GM12878 (cell line): Measurements from ENCODE around the gene KRTAP4-5. TPM values are rescaled to one million over a fixed set of nuclear protein-coding genes. Genes with fewer than 3 reads are reported as not detected.

Experiments used
- ATAC-seq: fragments of 200-7000 bp; cut with Tn5 transposase; 3 replicates; pipeline ENCODE4 v1.9.1; 2020; ENCODE audit warnings: mild to moderate bottlenecking, moderate library complexity
- BruUV-seq: library from RNA; stranded (reverse); fragments of 400-500 nt; replicated peaks from 2 replicates; lab custom pipeline; 2021; lab: Mats Ljungman, UMichigan
- CTCF ChIA-PET: fragments of 300-600 bp; sonication (Branson Sonifier 250); formaldehyde crosslinking; extraction: SDS; loops from one replicate; lab custom pipeline; 2021; ENCODE audit warnings: inconsistent platforms; lab: Yijun Ruan, JAX
- POLR2A ChIA-PET: fragments of 350-600 bp; formaldehyde crosslinking; extraction: SDS; loops from one replicate; lab custom pipeline; 2021; ENCODE audit warnings: inconsistent platforms; lab: Charles Lee
- RAD21 ChIA-PET: fragments of 300-600 bp; sonication (Branson Sonifier 250); formaldehyde crosslinking; loops from one replicate; lab custom pipeline; 2023; ENCODE audit warnings: antibody characterized with exemption; ENCODE audit not compliant: unreplicated experiment; lab: Charles Lee
- SMC1A ChIA-PET: fragments of 300-600 bp; sonication (Branson Sonifier 250); formaldehyde crosslinking; loops from one replicate; lab custom pipeline; 2023; ENCODE audit not compliant: unreplicated experiment, uncharacterized antibody; lab: Charles Lee
- DNase-seq: peaks from one replicate; pipeline ENCODE4 v3.0.0-alpha.2; 2011; ENCODE audit warnings: low read depth, low spot score
- FAIRE-seq: peaks from 3 replicates; lab custom pipeline; 2011; peaks lifted over from hg19 to GRCh38; lab: Jason Lieb, UNC
- H2AFZ ChIP-seq: 2 replicates; pipeline ENCODE4 v1.6.0; 2011; ENCODE audit warnings: low read depth, low read length, control low read depth; ENCODE audit not compliant: control insufficient read depth
- H3K27ac ChIP-seq: 2 replicates; pipeline ENCODE4 v1.5.1; 2011; ENCODE audit warnings: control low read depth; ENCODE audit not compliant: control insufficient read depth, insufficient read depth
- H3K27me3 ChIP-seq, 2 experiments: replicated peaks in 1 of 2; 2 replicates each; pipeline versions ENCODE4 v1.6.0 to v1.6.1; 2011; ENCODE audit warnings: low read length in 1 of 2; ENCODE audit not compliant: control insufficient read depth in 2 of 2, insufficient read depth in 2 of 2
- H3K36me3 ChIP-seq, 2 experiments: 2 replicates each; pipeline ENCODE4 v1.5.1; 2011; ENCODE audit warnings: low read length in 1 of 2; ENCODE audit not compliant: control insufficient read depth in 2 of 2, insufficient read depth in 2 of 2
- H3K4me1 ChIP-seq: 2 replicates; pipeline ENCODE4 v1.6.1; 2011; ENCODE audit warnings: mild to moderate bottlenecking, low read length, moderate library complexity, mixed read lengths; ENCODE audit not compliant: control insufficient read depth, insufficient read depth
- H3K4me2 ChIP-seq: 2 replicates; pipeline ENCODE4 v1.6.0; 2011; ENCODE audit warnings: control low read depth; ENCODE audit not compliant: control insufficient read depth, insufficient read depth
- H3K4me3 ChIP-seq: fragments of 200-600 bp; sonication (generic); 2 replicates; pipeline ENCODE4 v1.5.1; 2016
- H3K79me2 ChIP-seq: 2 replicates; pipeline ENCODE4 v1.6.0; 2011; ENCODE audit warnings: low read length; ENCODE audit not compliant: control insufficient read depth, insufficient read depth
- H3K9ac ChIP-seq: 2 replicates; pipeline ENCODE4 v1.8.0; 2011; ENCODE audit warnings: low read length, control low read depth, mixed read lengths; ENCODE audit not compliant: control insufficient read depth, insufficient read depth
- H3K9me3 ChIP-seq: replicated peaks from 3 replicates; pipeline ENCODE4 v1.5.1; 2011; ENCODE audit warnings: mild to moderate bottlenecking, low read length; ENCODE audit not compliant: control insufficient read depth, insufficient read depth
- H4K20me1 ChIP-seq: 2 replicates; pipeline ENCODE4 v1.6.0; 2011; ENCODE audit not compliant: control insufficient read depth, insufficient read depth
- ATF7 ChIP-seq: fragments of 450-650 bp; IDR thresholded peaks from 2 replicates; pipeline ENCODE4 v1.6.1; 2016; ENCODE audit warnings: low read depth, mild to moderate bottlenecking
- CEBPB ChIP-seq, 2 experiments: fragments of 150-350 bp in 1 of 2; IDR thresholded peaks; 2 replicates each; pipeline ENCODE4 v1.6.1; 2012 to 2014; ENCODE audit warnings: low read depth in 2 of 2, low read length in 2 of 2, borderline replicate concordance in 1 of 2, inconsistent platforms in 1 of 2
- CREB1 ChIP-seq: IDR thresholded peaks from 2 replicates; pipeline ENCODE4 v1.6.1; 2012; ENCODE audit warnings: low read depth, mild to moderate bottlenecking, inconsistent platforms
- HDAC2 ChIP-seq: fragments of 200-600 bp; sonication (generic); IDR thresholded peaks from 2 replicates; pipeline ENCODE4 v1.6.1; 2017
- HDGF ChIP-seq: fragments of 450-650 bp; IDR thresholded peaks from 2 replicates; pipeline ENCODE4 v1.6.1; 2016; ENCODE audit warnings: antibody characterized with exemption
- KDM1A ChIP-seq: fragments of 200-600 bp; sonication (generic); IDR thresholded peaks from 2 replicates; pipeline ENCODE4 v1.6.1; 2016; ENCODE audit warnings: borderline replicate concordance
- MTA3 ChIP-seq: IDR thresholded peaks from 2 replicates; pipeline ENCODE4 v1.6.1; 2012; ENCODE audit warnings: low read length, inconsistent platforms, borderline replicate concordance
- RCOR1 ChIP-seq: conservative IDR thresholded peaks from 2 replicates; pipeline ENCODE4 v1.6.1; 2012; ENCODE audit warnings: low read depth, low read length, improper control_type of control experiment
- TCF3 ChIP-seq: IDR thresholded peaks from 2 replicates; pipeline ENCODE4 v1.6.1; 2012; ENCODE audit warnings: low read depth, mild to moderate bottlenecking, low read length, borderline replicate concordance; ENCODE audit not compliant: insufficient read depth
- ZBED1 ChIP-seq: IDR thresholded peaks from 2 replicates; pipeline ENCODE4 v1.6.1; 2016; ENCODE audit warnings: borderline replicate concordance
- WGBS: methylation state at CpG from one replicate; pipeline ENCODE4 v1.1.6; 2016; ENCODE audit warnings: low lambda C conversion rate; ENCODE audit not compliant: insufficient replicate concordance, insufficient coverage; ENCODE audit errors: missing lambda C conversion rate; 5-methylcytosine and 5-hydroxymethylcytosine counted together
- in situ Hi-C: fragments of 300-500 bp; cut with MboI; formaldehyde crosslinking; loops from 9 replicates; pipeline ENCODE4 v1.14.3; 2018; ENCODE audit warnings: mixed read lengths
- intact Hi-C: fragments of 100-400 bp; cut with micrococcal nuclease; formaldehyde crosslinking; loops from one replicate; pipeline ENCODE4 v1.14.2; 2022; ENCODE audit not compliant: unreplicated experiment
- polyA plus RNA-seq, 11 experiments: library from polyadenylated mRNA; depleted of rRNA in 4 of 11; unstranded in 6 of 11; stranded (reverse) in 5 of 11; fragments of >200 nt; fragmentation: Nextera tagmentation in 4 of 11; fragmentation: Illumina TruSeq in 1 of 11; extraction: Ambion mirVana in 4 of 11; extraction: Trizol in 1 of 11; gene quantifications; 1 replicate in 1 of 11; 2 replicates in 10 of 11; pipeline versions ENCODE4 v1.2.1 to v1.2.3, GENCODE V29; 2011 to 2016; ENCODE audit warnings: inconsistent platforms in 2 of 11, missing spikeins in 2 of 11, low read depth in 1 of 11
- total RNA-seq, 4 experiments: library from RNA; depleted of rRNA in 3 of 4; stranded (reverse); fragments of >200 nt in 3 of 4; fragmentation: Illumina TruSeq in 1 of 4; extraction: Trizol in 1 of 4; gene quantifications; 2 replicates each; pipeline versions ENCODE4 v1.2.1 to v1.2.3, GENCODE V29; 2013 to 2021
- TF ChIP-seq, protein P1 (sequence below): IDR thresholded peaks from 2 replicates; pipeline ENCODE4 v1.6.1; 2012; ENCODE audit warnings: low read depth, low read length, improper control_type of control experiment
- TF ChIP-seq, protein P2 (sequence below): fragments of 450-650 bp; IDR thresholded peaks from 2 replicates; pipeline ENCODE4 v1.6.1; 2017; ENCODE audit warnings: mild to moderate bottlenecking
- TF ChIP-seq, protein P3 (sequence below): fragments of 450-650 bp; IDR thresholded peaks from 2 replicates; pipeline ENCODE4 v1.6.1; 2017; ENCODE audit warnings: low read depth, mild to moderate bottlenecking, moderate library complexity
- TF ChIP-seq, protein P4 (sequence below), 3 experiments: IDR thresholded peaks in 2 of 3; conservative IDR thresholded peaks in 1 of 3; 2 replicates each; pipeline ENCODE4 v1.5.1; 2011; ENCODE audit warnings: low read depth in 3 of 3, low read length in 3 of 3, mild to moderate bottlenecking in 3 of 3, control low read depth in 2 of 3, moderate library complexity in 2 of 3, inconsistent platforms in 1 of 3, mixed read lengths in 1 of 3; ENCODE audit not compliant: control insufficient read depth in 2 of 3, insufficient read depth in 1 of 3; ENCODE audit errors: extremely low read depth in 1 of 3
- TF ChIP-seq, protein P5 (sequence below): fragments of 450-650 bp; formaldehyde crosslinking; IDR thresholded peaks from 2 replicates; pipeline ENCODE4 v1.4.0; 2020; ENCODE audit warnings: mild to moderate bottlenecking, moderate library complexity

The KRTAP4-5 gene
- total and polyA plus RNA-seq, 10 of the 15 experiments (the other 5 are each of a cell fraction or from before 2014, with no cell fraction given), result not detected

DNA sequence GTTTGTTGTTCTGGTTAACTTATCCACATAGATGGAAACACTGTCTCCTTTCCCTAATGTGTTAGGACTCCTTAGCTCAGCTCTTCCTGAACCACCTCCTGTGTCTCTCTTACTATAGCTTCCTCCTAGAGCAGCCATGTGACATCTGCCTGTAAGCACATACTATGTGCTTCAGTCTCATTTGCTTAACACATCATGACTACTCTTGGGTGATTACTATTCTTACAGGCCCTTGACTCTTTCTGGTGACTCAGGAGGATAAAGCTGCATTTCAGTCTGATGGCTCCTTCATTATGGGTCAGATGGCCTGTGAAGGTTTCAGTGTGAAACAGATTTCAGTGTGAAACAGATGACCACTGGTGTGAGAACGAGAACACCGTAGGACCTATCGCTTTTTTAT is 28.7 kb upstream of the KRTAP4-5 start:
- H3K36me3 ChIP-seq, result no peaks in the 10 kb centered on the region
- DNase-seq (no peak), ATAC-seq (no peak), FAIRE-seq (no peak)
- no peaks in the 10 kb centered on the region for H3K9me3 ChIP-seq
- ChIA-PET POLR2A (no interaction called here), RAD21 (no interaction called here), CTCF (no interaction called here), SMC1A (no interaction called here)
- H4K20me1 ChIP-seq, result no peaks in the 10 kb centered on the region
- TF ChIP-seq HDGF (no peak), RCOR1 (no peak), ZBED1 (no peak), ATF7 (no peak), TCF3 (no peak), MTA3 (no peak), KDM1A (no peak), HDAC2 (no peak), CREB1 (no peak), CEBPB (IDR thresholded peaks at IDR 0.05; ENCODE audit: borderline replicate concordance in 1 of 2, low read depth in 2 of 2, low read length in 2 of 2) (no peak)
- TF ChIP-seq, protein P1, sequence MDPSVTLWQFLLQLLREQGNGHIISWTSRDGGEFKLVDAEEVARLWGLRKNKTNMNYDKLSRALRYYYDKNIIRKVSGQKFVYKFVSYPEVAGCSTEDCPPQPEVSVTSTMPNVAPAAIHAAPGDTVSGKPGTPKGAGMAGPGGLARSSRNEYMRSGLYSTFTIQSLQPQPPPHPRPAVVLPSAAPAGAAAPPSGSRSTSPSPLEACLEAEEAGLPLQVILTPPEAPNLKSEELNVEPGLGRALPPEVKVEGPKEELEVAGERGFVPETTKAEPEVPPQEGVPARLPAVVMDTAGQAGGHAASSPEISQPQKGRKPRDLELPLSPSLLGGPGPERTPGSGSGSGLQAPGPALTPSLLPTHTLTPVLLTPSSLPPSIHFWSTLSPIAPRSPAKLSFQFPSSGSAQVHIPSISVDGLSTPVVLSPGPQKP, result no peak
- TF ChIP-seq, protein P2, sequence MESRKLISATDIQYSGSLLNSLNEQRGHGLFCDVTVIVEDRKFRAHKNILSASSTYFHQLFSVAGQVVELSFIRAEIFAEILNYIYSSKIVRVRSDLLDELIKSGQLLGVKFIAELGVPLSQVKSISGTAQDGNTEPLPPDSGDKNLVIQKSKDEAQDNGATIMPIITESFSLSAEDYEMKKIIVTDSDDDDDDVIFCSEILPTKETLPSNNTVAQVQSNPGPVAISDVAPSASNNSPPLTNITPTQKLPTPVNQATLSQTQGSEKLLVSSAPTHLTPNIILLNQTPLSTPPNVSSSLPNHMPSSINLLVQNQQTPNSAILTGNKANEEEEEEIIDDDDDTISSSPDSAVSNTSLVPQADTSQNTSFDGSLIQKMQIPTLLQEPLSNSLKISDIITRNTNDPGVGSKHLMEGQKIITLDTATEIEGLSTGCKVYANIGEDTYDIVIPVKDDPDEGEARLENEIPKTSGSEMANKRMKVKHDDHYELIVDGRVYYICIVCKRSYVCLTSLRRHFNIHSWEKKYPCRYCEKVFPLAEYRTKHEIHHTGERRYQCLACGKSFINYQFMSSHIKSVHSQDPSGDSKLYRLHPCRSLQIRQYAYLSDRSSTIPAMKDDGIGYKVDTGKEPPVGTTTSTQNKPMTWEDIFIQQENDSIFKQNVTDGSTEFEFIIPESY, result no peak
- TF ChIP-seq, protein P3, sequence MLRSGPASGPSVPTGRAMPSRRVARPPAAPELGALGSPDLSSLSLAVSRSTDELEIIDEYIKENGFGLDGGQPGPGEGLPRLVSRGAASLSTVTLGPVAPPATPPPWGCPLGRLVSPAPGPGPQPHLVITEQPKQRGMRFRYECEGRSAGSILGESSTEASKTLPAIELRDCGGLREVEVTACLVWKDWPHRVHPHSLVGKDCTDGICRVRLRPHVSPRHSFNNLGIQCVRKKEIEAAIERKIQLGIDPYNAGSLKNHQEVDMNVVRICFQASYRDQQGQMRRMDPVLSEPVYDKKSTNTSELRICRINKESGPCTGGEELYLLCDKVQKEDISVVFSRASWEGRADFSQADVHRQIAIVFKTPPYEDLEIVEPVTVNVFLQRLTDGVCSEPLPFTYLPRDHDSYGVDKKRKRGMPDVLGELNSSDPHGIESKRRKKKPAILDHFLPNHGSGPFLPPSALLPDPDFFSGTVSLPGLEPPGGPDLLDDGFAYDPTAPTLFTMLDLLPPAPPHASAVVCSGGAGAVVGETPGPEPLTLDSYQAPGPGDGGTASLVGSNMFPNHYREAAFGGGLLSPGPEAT, result no peak
- TF ChIP-seq, protein P4, sequence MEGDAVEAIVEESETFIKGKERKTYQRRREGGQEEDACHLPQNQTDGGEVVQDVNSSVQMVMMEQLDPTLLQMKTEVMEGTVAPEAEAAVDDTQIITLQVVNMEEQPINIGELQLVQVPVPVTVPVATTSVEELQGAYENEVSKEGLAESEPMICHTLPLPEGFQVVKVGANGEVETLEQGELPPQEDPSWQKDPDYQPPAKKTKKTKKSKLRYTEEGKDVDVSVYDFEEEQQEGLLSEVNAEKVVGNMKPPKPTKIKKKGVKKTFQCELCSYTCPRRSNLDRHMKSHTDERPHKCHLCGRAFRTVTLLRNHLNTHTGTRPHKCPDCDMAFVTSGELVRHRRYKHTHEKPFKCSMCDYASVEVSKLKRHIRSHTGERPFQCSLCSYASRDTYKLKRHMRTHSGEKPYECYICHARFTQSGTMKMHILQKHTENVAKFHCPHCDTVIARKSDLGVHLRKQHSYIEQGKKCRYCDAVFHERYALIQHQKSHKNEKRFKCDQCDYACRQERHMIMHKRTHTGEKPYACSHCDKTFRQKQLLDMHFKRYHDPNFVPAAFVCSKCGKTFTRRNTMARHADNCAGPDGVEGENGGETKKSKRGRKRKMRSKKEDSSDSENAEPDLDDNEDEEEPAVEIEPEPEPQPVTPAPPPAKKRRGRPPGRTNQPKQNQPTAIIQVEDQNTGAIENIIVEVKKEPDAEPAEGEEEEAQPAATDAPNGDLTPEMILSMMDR (IDR thresholded peaks at IDR 0.05 in 2 of 3, conservative IDR thresholded peaks at IDR 0.05 in 1 of 3; ENCODE audit: control insufficient read depth in 2 of 3, extremely low read depth in 1 of 3, insufficient read depth in 1 of 3, low read depth in 3 of 3, low read length in 3 of 3), result no peak
- TF ChIP-seq, protein P5, sequence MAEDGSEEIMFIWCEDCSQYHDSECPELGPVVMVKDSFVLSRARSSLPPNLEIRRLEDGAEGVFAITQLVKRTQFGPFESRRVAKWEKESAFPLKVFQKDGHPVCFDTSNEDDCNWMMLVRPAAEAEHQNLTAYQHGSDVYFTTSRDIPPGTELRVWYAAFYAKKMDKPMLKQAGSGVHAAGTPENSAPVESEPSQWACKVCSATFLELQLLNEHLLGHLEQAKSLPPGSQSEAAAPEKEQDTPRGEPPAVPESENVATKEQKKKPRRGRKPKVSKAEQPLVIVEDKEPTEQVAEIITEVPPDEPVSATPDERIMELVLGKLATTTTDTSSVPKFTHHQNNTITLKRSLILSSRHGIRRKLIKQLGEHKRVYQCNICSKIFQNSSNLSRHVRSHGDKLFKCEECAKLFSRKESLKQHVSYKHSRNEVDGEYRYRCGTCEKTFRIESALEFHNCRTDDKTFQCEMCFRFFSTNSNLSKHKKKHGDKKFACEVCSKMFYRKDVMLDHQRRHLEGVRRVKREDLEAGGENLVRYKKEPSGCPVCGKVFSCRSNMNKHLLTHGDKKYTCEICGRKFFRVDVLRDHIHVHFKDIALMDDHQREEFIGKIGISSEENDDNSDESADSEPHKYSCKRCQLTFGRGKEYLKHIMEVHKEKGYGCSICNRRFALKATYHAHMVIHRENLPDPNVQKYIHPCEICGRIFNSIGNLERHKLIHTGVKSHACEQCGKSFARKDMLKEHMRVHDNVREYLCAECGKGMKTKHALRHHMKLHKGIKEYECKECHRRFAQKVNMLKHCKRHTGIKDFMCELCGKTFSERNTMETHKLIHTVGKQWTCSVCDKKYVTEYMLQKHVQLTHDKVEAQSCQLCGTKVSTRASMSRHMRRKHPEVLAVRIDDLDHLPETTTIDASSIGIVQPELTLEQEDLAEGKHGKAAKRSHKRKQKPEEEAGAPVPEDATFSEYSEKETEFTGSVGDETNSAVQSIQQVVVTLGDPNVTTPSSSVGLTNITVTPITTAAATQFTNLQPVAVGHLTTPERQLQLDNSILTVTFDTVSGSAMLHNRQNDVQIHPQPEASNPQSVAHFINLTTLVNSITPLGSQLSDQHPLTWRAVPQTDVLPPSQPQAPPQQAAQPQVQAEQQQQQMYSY (CRISPR knock-in tag), result no peak
- in situ Hi-C loops (no loop called here), intact Hi-C loops (no loop called here)
- H3K4me1 ChIP-seq, result peaks cover 3% of the 10 kb centered on the region; the same call in 1 of the 2 replicates
- H2AFZ ChIP-seq, result no peak overlapping the region
- no TSS peak for BruUV-seq
- no peak overlapping the region for H3K4me2 ChIP-seq
- no peak overlapping the region for H3K27ac ChIP-seq
- H3K79me2 ChIP-seq, result no peaks in the 10 kb centered on the region
- no peaks in the 10 kb centered on the region; a peak in 1 of 4 replicates for H3K27me3 ChIP-seq
- 77% methylated on average over 3 of the region's 3 CpGs for WGBS
- H3K4me3 ChIP-seq, result no peak overlapping the region
- H3K9ac ChIP-seq, result no peak overlapping the region
